Cerebellar nuclear complex (tissue), 1 donor: ENCODE measurements around the gene DCP1B.
"Not testable (repeated sequence)": the region's sequence is repeated elsewhere in the genome, so short reads cannot be mapped to it uniquely, and the experiment has no call there.

ENCODE experiments used
- DNase-seq, 2 experiments: peaks; one replicate each; lab custom pipeline; 2025; lab: John Stamatoyannopoulos, UW

DCP1B gene

GRCh38 chr12:1974812-1975211 lies 29.4 kb downstream of the DCP1B start:
- no peak for DNase-seq

GRCh38 chr12:1972856-1973317 lies 31.4 kb downstream of the DCP1B start:
- DNase-seq, result no peak

- no peak for DNase-seq
Observed at GRCh38 chr12:1972260-1972659, 32.0 kb downstream of the DCP1B start.

GRCh38 chr12:1970331-1970900 lies 33.8 kb downstream of the DCP1B start:
- DNase-seq, result no peak

- DNase-seq, result no peak
Observed at GRCh38 chr12:1966561-1967226, 37.6 kb downstream of the DCP1B start.

- DNase-seq, result no peak
Observed at GRCh38 chr12:1965916-1966315, 38.3 kb downstream of the DCP1B start.

- no peak for DNase-seq
Observed at GRCh38 chr12:1962051-1963020, 41.9 kb downstream of the DCP1B start.

GRCh38 chr12:1956716-1957115 lies 47.5 kb downstream of the DCP1B start:
- DNase-seq, result no peak

GRCh38 chr12:1949771-1950470 lies 54.3 kb downstream of the DCP1B start:
- no peak for DNase-seq

- no peak for DNase-seq
Observed at GRCh38 chr12:1948883-1949282, 55.4 kb downstream of the DCP1B start.

GRCh38 chr12:1947081-1947480 lies 57.2 kb downstream of the DCP1B start:
- no peak for DNase-seq

- no peak for DNase-seq
Observed at GRCh38 chr12:1946296-1946695, 58.0 kb downstream of the DCP1B start.

GRCh38 chr12:1945502-1945901 lies 58.8 kb downstream of the DCP1B start:
- not testable (repeated sequence) for DNase-seq

GRCh38 chr12:1939801-1940607 lies 64.3 kb downstream of the DCP1B start:
- peak in 1 of 2 experiments; percentile 71 for DNase-seq

- DNase-seq, result no peak
Observed at GRCh38 chr12:1939331-1939730, 64.9 kb downstream of the DCP1B start.

GRCh38 chr12:1937481-1938224 lies 66.6 kb downstream of the DCP1B start:
- no peak for DNase-seq

GRCh38 chr12:1936406-1937320 lies 67.6 kb downstream of the DCP1B start:
- DNase-seq, result peak in 1 of 2 experiments; percentile 52

- peak in 1 of 2 experiments; percentile 38 for DNase-seq
Observed at GRCh38 chr12:1935700-1936378, 68.4 kb downstream of the DCP1B start.

GRCh38 chr12:1935242-1935641 lies 69.0 kb downstream of the DCP1B start:
- no peak for DNase-seq
